Neural cell (in vitro differentiated cells): ENCODE results near the gene ATP2A1. TPM values are rescaled to one million over a fixed set of nuclear protein-coding genes. Genes with fewer than 3 reads are reported as not detected.

Source experiments
- H2AFZ ChIP-seq: fragments of 200-600, 300-800 bp; sonication (generic), shearing (Covaris generic); 2 replicates; pipeline ENCODE4 v1.6.0; 2014; ENCODE audit warnings: low read depth, mild to moderate bottlenecking, antibody characterized with exemption, low read length, moderate library complexity
- H3F3A ChIP-seq: fragments of 200-600 bp; shearing (Covaris generic); 2 replicates; pipeline ENCODE4 v1.6.1; 2016; ENCODE audit warnings: mild to moderate bottlenecking, moderate library complexity, mixed read lengths, antibody characterized with exemption, low read length; ENCODE audit not compliant: insufficient read depth, poor library complexity, severe bottlenecking
- H3K27ac ChIP-seq: fragments of 200-600, 300-800 bp; sonication (generic), shearing (Covaris generic); 2 replicates; pipeline ENCODE4 v1.5.1; 2014; ENCODE audit warnings: mild to moderate bottlenecking, low read length, moderate library complexity
- H3K27me3 ChIP-seq: fragments of 300-800, 200-600 bp; sonication (generic), shearing (Covaris generic); 2 replicates; pipeline ENCODE4 v1.6.0; 2014; ENCODE audit warnings: mild to moderate bottlenecking, low read depth, low read length, moderate library complexity; ENCODE audit not compliant: insufficient read depth
- H3K36me3 ChIP-seq: fragments of 300-800, 200-600 bp; sonication (generic), shearing (Covaris generic); 2 replicates; pipeline ENCODE4 v1.5.1; 2014; ENCODE audit warnings: mild to moderate bottlenecking, antibody characterized with exemption, low read length, moderate library complexity; ENCODE audit not compliant: insufficient read depth
- H3K4me2 ChIP-seq: fragments of 300-800, 200-600 bp; sonication (generic), shearing (Covaris generic); 2 replicates; pipeline ENCODE4 v1.6.0; 2014; ENCODE audit warnings: mild to moderate bottlenecking, low read length
- H3K4me3 ChIP-seq: fragments of 300-800, 200-600 bp; sonication (generic), shearing (Covaris generic); 2 replicates; pipeline ENCODE4 v1.5.1; 2014; ENCODE audit warnings: mild to moderate bottlenecking, low read length, moderate library complexity
- H3K79me2 ChIP-seq: fragments of 200-600 bp; shearing (Covaris generic); replicated peaks from 2 replicates; pipeline ENCODE4 v1.6.0; 2014; ENCODE audit warnings: mild to moderate bottlenecking, low read length, moderate library complexity; ENCODE audit not compliant: insufficient read depth
- H3K9ac ChIP-seq: fragments of 300-800, 200-600 bp; sonication (generic), shearing (Covaris generic); 2 replicates; pipeline ENCODE4 v1.6.1; 2016; ENCODE audit warnings: mild to moderate bottlenecking, low read length, mixed read lengths
- H3K9me2 ChIP-seq: fragments of 200-600 bp; shearing (Covaris generic); 2 replicates; pipeline ENCODE4 v1.6.1; 2016; ENCODE audit warnings: mild to moderate bottlenecking, low read length, mixed read lengths; ENCODE audit not compliant: insufficient read depth
- H3K9me3 ChIP-seq: fragments of 200-600, 300-800 bp; sonication (generic), shearing (Covaris generic); 2 replicates; pipeline ENCODE4 v1.6.1; 2016; ENCODE audit warnings: mild to moderate bottlenecking, mixed run types, low read length, moderate library complexity, mixed read lengths
- H4K20me1 ChIP-seq: fragments of 200-600 bp; shearing (Covaris generic); 2 replicates; pipeline ENCODE4 v1.6.1; 2016; ENCODE audit warnings: mild to moderate bottlenecking, mixed run types; ENCODE audit not compliant: insufficient read depth
- EP300 ChIP-seq: fragments of 450-650 bp; conservative IDR thresholded peaks from 2 replicates; pipeline ENCODE4 v1.6.1; 2014; ENCODE audit warnings: antibody characterized with exemption, mild to moderate bottlenecking, moderate library complexity; ENCODE audit not compliant: poor library complexity, severe bottlenecking
- EZH2 ChIP-seq: fragments of 200-600, 300-800 bp; shearing (Covaris generic), sonication (generic); IDR thresholded peaks from 2 replicates; pipeline ENCODE4 v1.6.1; 2014; ENCODE audit warnings: antibody characterized with exemption, low read length, borderline replicate concordance, mild to moderate bottlenecking; ENCODE audit not compliant: insufficient read depth, poor library complexity, severe bottlenecking
- MXI1 ChIP-seq: fragments of 450-650 bp; conservative IDR thresholded peaks from 2 replicates; pipeline ENCODE4 v1.6.1; 2014; ENCODE audit warnings: antibody characterized with exemption, mild to moderate bottlenecking; ENCODE audit not compliant: poor library complexity, severe bottlenecking
- POLR2AphosphoS5 ChIP-seq: IDR thresholded peaks from 2 replicates; pipeline ENCODE4 v1.6.1; 2012
- RAD21 ChIP-seq: fragments of 450-650 bp; conservative IDR thresholded peaks from 2 replicates; pipeline ENCODE4 v1.6.1; 2014; ENCODE audit warnings: antibody characterized with exemption, mild to moderate bottlenecking, moderate library complexity
- SMC3 ChIP-seq: fragments of 450-650 bp; conservative IDR thresholded peaks from 2 replicates; pipeline ENCODE4 v1.6.1; 2014; ENCODE audit warnings: antibody characterized with exemption, mild to moderate bottlenecking, moderate library complexity; ENCODE audit not compliant: poor library complexity
- TAF1 ChIP-seq: IDR thresholded peaks from 2 replicates; pipeline ENCODE4 v1.6.1; 2012; ENCODE audit warnings: low read depth
- polyA plus RNA-seq: library from polyadenylated mRNA; depleted of rRNA; stranded (reverse); fragments of >200 nt; gene quantifications from 2 replicates; pipeline ENCODE4 v1.2.3, GENCODE V29; 2014
- TF ChIP-seq, protein P1 (sequence below): IDR thresholded peaks from 2 replicates; pipeline ENCODE4 v1.6.1; 2012; ENCODE audit warnings: borderline replicate concordance
- TF ChIP-seq, protein P2 (sequence below): fragments of 450-650 bp; IDR thresholded peaks from 2 replicates; pipeline ENCODE4 v1.5.1; 2014; ENCODE audit warnings: antibody characterized with exemption, mild to moderate bottlenecking, moderate library complexity; ENCODE audit not compliant: poor library complexity, severe bottlenecking

ATP2A1 gene
- polyA plus RNA-seq, 1 donor from 2014 or later = 0.06 TPM

DNA sequence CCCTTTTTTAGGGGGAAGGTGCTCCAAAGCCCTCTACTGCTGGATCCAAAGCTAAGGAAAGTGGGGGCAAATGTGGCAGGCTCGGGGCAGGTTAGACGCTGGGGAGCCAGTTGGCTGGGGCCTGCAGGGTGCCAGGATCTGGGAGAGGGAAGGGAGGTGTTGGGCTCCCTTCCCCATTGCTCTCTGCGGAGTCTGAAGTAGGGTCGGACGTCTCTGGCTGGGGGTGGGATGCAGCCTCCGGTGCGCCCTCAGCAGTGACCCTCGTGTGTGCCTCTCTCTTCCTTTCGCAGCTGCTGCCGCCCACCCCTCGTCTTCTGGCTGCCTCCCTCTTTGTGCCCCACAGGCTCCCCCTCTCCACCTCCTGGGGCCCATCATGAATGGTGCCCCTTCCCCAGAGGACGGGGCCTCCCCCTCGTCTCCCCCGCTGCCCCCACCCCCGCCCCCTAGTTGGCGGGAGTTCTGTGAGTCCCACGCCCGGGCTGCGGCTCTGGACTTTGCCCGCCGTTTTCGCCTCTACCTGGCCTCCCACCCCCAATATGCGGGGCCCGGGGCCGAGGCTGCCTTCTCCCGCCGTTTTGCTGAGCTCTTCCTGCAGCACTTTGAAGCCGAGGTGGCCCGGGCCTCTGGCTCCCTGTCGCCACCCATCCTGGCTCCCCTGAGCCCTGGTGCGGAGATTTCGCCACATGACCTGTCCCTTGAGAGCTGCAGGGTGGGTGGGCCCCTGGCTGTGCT, 12.4 kb upstream of the ATP2A1 start:
- Histone ChIP-seq H3K9me3 (no peaks in the 10 kb centered on the region), H2AFZ (no peak overlapping the region), H3K27me3 (no peaks in the 10 kb centered on the region), H3K9me2 (no peaks in the 10 kb centered on the region), H3K9ac (no peak overlapping the region), H3K4me2 (no peak overlapping the region), H3F3A (no peaks in the 10 kb centered on the region), H3K4me3 (peak overlapping the region; percentile 76), H4K20me1 (no peaks in the 10 kb centered on the region), H3K27ac (no peak overlapping the region), H3K79me2 (peaks cover 18% of the 10 kb centered on the region), H3K36me3 (peaks cover 5% of the 10 kb centered on the region)
- TF ChIP-seq, protein P1, sequence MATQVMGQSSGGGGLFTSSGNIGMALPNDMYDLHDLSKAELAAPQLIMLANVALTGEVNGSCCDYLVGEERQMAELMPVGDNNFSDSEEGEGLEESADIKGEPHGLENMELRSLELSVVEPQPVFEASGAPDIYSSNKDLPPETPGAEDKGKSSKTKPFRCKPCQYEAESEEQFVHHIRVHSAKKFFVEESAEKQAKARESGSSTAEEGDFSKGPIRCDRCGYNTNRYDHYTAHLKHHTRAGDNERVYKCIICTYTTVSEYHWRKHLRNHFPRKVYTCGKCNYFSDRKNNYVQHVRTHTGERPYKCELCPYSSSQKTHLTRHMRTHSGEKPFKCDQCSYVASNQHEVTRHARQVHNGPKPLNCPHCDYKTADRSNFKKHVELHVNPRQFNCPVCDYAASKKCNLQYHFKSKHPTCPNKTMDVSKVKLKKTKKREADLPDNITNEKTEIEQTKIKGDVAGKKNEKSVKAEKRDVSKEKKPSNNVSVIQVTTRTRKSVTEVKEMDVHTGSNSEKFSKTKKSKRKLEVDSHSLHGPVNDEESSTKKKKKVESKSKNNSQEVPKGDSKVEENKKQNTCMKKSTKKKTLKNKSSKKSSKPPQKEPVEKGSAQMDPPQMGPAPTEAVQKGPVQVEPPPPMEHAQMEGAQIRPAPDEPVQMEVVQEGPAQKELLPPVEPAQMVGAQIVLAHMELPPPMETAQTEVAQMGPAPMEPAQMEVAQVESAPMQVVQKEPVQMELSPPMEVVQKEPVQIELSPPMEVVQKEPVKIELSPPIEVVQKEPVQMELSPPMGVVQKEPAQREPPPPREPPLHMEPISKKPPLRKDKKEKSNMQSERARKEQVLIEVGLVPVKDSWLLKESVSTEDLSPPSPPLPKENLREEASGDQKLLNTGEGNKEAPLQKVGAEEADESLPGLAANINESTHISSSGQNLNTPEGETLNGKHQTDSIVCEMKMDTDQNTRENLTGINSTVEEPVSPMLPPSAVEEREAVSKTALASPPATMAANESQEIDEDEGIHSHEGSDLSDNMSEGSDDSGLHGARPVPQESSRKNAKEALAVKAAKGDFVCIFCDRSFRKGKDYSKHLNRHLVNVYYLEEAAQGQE = no peak
- TF ChIP-seq MXI1 = no peak
- no peak for TF ChIP-seq EZH2
- no peak for TF ChIP-seq POLR2AphosphoS5
- no peak for TF ChIP-seq RAD21
- no peak for TF ChIP-seq EP300
- no peak for TF ChIP-seq TAF1
- TF ChIP-seq SMC3 = no peak
- TF ChIP-seq, protein P2, sequence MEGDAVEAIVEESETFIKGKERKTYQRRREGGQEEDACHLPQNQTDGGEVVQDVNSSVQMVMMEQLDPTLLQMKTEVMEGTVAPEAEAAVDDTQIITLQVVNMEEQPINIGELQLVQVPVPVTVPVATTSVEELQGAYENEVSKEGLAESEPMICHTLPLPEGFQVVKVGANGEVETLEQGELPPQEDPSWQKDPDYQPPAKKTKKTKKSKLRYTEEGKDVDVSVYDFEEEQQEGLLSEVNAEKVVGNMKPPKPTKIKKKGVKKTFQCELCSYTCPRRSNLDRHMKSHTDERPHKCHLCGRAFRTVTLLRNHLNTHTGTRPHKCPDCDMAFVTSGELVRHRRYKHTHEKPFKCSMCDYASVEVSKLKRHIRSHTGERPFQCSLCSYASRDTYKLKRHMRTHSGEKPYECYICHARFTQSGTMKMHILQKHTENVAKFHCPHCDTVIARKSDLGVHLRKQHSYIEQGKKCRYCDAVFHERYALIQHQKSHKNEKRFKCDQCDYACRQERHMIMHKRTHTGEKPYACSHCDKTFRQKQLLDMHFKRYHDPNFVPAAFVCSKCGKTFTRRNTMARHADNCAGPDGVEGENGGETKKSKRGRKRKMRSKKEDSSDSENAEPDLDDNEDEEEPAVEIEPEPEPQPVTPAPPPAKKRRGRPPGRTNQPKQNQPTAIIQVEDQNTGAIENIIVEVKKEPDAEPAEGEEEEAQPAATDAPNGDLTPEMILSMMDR = no peak

DNA sequence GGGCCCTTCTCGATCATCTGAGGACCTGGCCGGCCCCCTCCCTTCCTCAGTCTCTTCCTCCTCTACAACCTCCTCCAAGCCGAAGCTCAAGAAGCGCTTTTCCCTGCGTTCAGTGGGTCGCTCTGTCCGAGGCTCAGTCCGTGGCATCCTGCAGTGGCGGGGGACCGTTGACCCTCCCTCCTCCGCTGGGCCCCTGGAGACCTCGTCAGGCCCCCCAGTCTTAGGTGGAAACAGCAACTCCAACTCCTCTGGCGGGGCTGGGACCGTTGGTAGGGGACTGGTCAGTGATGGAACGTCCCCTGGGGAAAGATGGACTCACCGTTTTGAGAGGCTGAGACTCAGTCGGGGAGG, 11.9 kb upstream of the ATP2A1 start:
- no peaks in the 10 kb centered on the region for H4K20me1 ChIP-seq
- no peaks in the 10 kb centered on the region for H3K27me3 ChIP-seq
- H3K9me3 ChIP-seq = no peaks in the 10 kb centered on the region
- peaks cover 5% of the 10 kb centered on the region for H3K36me3 ChIP-seq
- TF ChIP-seq EZH2 (no peak), SMC3 (no peak), RAD21 (no peak), MXI1 (no peak), POLR2AphosphoS5 (no peak), EP300 (no peak), TAF1 (no peak)
- TF ChIP-seq, protein P2 = no peak
- TF ChIP-seq, protein P1 = no peak
- H3K4me2 ChIP-seq = no peak overlapping the region
- peaks cover 18% of the 10 kb centered on the region for H3K79me2 ChIP-seq
- H3F3A ChIP-seq = no peaks in the 10 kb centered on the region
- H3K9me2 ChIP-seq = no peaks in the 10 kb centered on the region
- H3K9ac ChIP-seq = no peak overlapping the region
- H2AFZ ChIP-seq = no peak overlapping the region
- no peak overlapping the region for H3K27ac ChIP-seq
- no peak overlapping the region for H3K4me3 ChIP-seq
